ENCODE data around the gene PLXND1.

DNA sequence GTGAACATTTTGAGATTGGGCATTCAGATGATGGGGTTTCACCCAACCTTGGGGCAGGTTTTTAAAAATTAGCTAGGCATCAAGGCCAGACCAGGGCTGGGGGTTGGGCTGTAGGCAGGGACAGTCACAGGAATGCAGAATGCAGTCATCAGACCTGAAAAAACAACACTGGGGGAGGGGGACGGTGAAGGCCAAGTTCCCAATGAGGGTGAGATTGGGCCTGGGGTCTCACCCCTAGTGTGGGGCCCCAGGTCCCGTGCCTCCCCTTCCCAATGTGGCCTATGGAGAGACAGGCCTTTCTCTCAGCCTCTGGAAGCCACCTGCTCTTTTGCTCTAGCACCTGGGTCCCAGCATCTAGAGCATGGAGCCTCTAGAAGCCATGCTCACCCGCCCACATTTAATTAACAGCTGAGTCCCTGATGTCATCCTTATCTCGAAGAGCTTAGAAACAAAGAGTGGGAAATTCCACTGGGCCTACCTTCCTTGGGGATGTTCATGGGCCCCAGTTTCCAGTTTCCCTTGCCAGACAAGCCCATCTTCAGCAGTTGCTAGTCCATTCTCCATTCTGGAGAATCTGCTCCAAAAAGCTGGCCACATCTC lies 71.9 kb downstream of the PLXND1 start:
- TF ChIP-seq, protein P1, sequence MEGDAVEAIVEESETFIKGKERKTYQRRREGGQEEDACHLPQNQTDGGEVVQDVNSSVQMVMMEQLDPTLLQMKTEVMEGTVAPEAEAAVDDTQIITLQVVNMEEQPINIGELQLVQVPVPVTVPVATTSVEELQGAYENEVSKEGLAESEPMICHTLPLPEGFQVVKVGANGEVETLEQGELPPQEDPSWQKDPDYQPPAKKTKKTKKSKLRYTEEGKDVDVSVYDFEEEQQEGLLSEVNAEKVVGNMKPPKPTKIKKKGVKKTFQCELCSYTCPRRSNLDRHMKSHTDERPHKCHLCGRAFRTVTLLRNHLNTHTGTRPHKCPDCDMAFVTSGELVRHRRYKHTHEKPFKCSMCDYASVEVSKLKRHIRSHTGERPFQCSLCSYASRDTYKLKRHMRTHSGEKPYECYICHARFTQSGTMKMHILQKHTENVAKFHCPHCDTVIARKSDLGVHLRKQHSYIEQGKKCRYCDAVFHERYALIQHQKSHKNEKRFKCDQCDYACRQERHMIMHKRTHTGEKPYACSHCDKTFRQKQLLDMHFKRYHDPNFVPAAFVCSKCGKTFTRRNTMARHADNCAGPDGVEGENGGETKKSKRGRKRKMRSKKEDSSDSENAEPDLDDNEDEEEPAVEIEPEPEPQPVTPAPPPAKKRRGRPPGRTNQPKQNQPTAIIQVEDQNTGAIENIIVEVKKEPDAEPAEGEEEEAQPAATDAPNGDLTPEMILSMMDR (IDR thresholded peaks at IDR 0.05; ENCODE audit: poor library complexity, severe bottlenecking): no peak
- TF ChIP-seq SMC3 (conservative IDR thresholded peaks at IDR 0.05; ENCODE audit: poor library complexity) (no peak), POLR2AphosphoS5 (IDR thresholded peaks at IDR 0.05) (no peak), EP300 (conservative IDR thresholded peaks at IDR 0.05; ENCODE audit: poor library complexity, severe bottlenecking) (no peak), MXI1 (conservative IDR thresholded peaks at IDR 0.05; ENCODE audit: poor library complexity, severe bottlenecking) (no peak), EZH2 (IDR thresholded peaks at IDR 0.05; ENCODE audit: borderline replicate concordance, insufficient read depth, low read length, poor library complexity, severe bottlenecking) (no peak), TAF1 (IDR thresholded peaks at IDR 0.05; ENCODE audit: low read depth) (no peak), RAD21 (conservative IDR thresholded peaks at IDR 0.05) (no peak)
- TF ChIP-seq, protein P2, sequence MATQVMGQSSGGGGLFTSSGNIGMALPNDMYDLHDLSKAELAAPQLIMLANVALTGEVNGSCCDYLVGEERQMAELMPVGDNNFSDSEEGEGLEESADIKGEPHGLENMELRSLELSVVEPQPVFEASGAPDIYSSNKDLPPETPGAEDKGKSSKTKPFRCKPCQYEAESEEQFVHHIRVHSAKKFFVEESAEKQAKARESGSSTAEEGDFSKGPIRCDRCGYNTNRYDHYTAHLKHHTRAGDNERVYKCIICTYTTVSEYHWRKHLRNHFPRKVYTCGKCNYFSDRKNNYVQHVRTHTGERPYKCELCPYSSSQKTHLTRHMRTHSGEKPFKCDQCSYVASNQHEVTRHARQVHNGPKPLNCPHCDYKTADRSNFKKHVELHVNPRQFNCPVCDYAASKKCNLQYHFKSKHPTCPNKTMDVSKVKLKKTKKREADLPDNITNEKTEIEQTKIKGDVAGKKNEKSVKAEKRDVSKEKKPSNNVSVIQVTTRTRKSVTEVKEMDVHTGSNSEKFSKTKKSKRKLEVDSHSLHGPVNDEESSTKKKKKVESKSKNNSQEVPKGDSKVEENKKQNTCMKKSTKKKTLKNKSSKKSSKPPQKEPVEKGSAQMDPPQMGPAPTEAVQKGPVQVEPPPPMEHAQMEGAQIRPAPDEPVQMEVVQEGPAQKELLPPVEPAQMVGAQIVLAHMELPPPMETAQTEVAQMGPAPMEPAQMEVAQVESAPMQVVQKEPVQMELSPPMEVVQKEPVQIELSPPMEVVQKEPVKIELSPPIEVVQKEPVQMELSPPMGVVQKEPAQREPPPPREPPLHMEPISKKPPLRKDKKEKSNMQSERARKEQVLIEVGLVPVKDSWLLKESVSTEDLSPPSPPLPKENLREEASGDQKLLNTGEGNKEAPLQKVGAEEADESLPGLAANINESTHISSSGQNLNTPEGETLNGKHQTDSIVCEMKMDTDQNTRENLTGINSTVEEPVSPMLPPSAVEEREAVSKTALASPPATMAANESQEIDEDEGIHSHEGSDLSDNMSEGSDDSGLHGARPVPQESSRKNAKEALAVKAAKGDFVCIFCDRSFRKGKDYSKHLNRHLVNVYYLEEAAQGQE (IDR thresholded peaks at IDR 0.05; ENCODE audit: borderline replicate concordance): no peak
